A673 (cell line): ENCODE data around the gene TRAM2. TPM values are rescaled to one million over a fixed set of nuclear protein-coding genes. Genes with fewer than 3 reads are reported as not detected.

Experiments
- BruUV-seq: library from RNA; stranded (reverse); fragments of 400-500 nt; replicated peaks from 2 replicates; lab custom pipeline; 2021; lab: Mats Ljungman, UMichigan
- CTCF ChIA-PET: fragments of 300-600 bp; sonication (Branson Sonifier 250); formaldehyde crosslinking; loops from one replicate; lab custom pipeline; 2022; ENCODE audit warnings: antibody characterized with exemption; lab: Charles Lee
- POLR2A ChIA-PET: fragments of 300-600 bp; sonication (Branson Sonifier 250); formaldehyde crosslinking; loops from one replicate; lab custom pipeline; 2022; ENCODE audit warnings: antibody characterized with exemption; ENCODE audit not compliant: low non-redundant PET; lab: Charles Lee
- DNase-seq: peaks from one replicate; pipeline ENCODE4 v3.0.0-alpha.2; 2015; ENCODE audit warnings: low spot score
- H3K27ac ChIP-seq: fragments of 200-600 bp; sonication (generic); 2 replicates; pipeline ENCODE4 v1.5.1; 2016; ENCODE audit warnings: mixed run types, low read depth, mild to moderate bottlenecking, mixed read lengths, antibody characterized with exemption, low read length; ENCODE audit not compliant: poor library complexity, severe bottlenecking
- H3K27me3 ChIP-seq: fragments of 200-600 bp; sonication (generic); replicated peaks from 2 replicates; pipeline ENCODE4 v1.6.1; 2017; ENCODE audit warnings: mixed run types, low read depth, mild to moderate bottlenecking, mixed read lengths, antibody characterized with exemption, low read length; ENCODE audit not compliant: insufficient read depth, poor library complexity
- H3K36me3 ChIP-seq: fragments of 200-600 bp; sonication (generic); 2 replicates; pipeline ENCODE4 v1.6.1; 2016; ENCODE audit warnings: mixed run types, mild to moderate bottlenecking, mixed read lengths, antibody characterized with exemption, low read length; ENCODE audit not compliant: insufficient read depth, poor library complexity, severe bottlenecking
- H3K4me1 ChIP-seq: fragments of 200-600 bp; sonication (generic); 2 replicates; pipeline ENCODE4 v1.6.1; 2017; ENCODE audit warnings: mixed run types, mild to moderate bottlenecking, mixed read lengths, antibody characterized with exemption, low read length; ENCODE audit not compliant: insufficient read depth, poor library complexity, severe bottlenecking
- H3K4me3 ChIP-seq: fragments of 200-600 bp; sonication (generic); 2 replicates; pipeline ENCODE4 v1.5.1; 2016; ENCODE audit warnings: low read depth, mixed run types, mild to moderate bottlenecking, mixed read lengths, low read length; ENCODE audit not compliant: poor library complexity, severe bottlenecking
- H3K9me3 ChIP-seq: fragments of 200-600 bp; sonication (generic); 2 replicates; pipeline ENCODE4 v1.6.1; 2016; ENCODE audit warnings: mixed run types, low read depth, mild to moderate bottlenecking, mixed read lengths, antibody characterized with exemption, low read length; ENCODE audit not compliant: poor library complexity, severe bottlenecking
- CTCF ChIP-seq: fragments of 300-800, 200-600 bp; sonication (generic); conservative IDR thresholded peaks from 2 replicates; pipeline ENCODE4 v1.5.1; 2017; ENCODE audit warnings: low read depth, mild to moderate bottlenecking, antibody characterized with exemption, low read length, moderate library complexity, mixed read lengths
- EZH2 ChIP-seq: fragments of 200-600 bp; sonication (generic); IDR thresholded peaks from 2 replicates; pipeline ENCODE4 v1.6.1; 2017; ENCODE audit warnings: borderline replicate concordance, low read depth, mild to moderate bottlenecking, mixed read lengths, antibody characterized with exemption, low read length; ENCODE audit not compliant: poor library complexity, severe bottlenecking
- intact Hi-C: fragments of 100-400 bp; cut with micrococcal nuclease; formaldehyde crosslinking; loops from one replicate; pipeline ENCODE4 v1.10.0; 2022; ENCODE audit not compliant: unreplicated experiment
- total RNA-seq: library from RNA; stranded (reverse); gene quantifications from 2 replicates; pipeline ENCODE4 v1.2.3, GENCODE V29; 2021

The TRAM2 gene
- total RNA-seq, 1 experiment from 2014 or later: 21.9 TPM

GRCh38 chr6:52504782-52505136 lies 72.1 kb downstream of the TRAM2 start:
- no peak for DNase-seq
- H3K4me1 ChIP-seq: peaks cover under 1% of the 10 kb centered on the region
- H3K27ac ChIP-seq: no peak overlapping the region
- ChIA-PET CTCF (no interaction called here), POLR2A (no interaction called here)
- no peaks in the 10 kb centered on the region for H3K27me3 ChIP-seq
- BruUV-seq: no TSS peak
- TF ChIP-seq EZH2 (no peak), CTCF (no peak)
- H3K9me3 ChIP-seq: no peaks in the 10 kb centered on the region
- intact Hi-C loops: no loop called here
- no peaks in the 10 kb centered on the region for H3K36me3 ChIP-seq
- H3K4me3 ChIP-seq: no peak overlapping the region

GRCh38 chr6:52503851-52504781 lies 72.7 kb downstream of the TRAM2 start:
- ChIA-PET CTCF (no interaction called here), POLR2A (no interaction called here)
- no peak for DNase-seq
- no peak overlapping the region for H3K4me3 ChIP-seq
- H3K36me3 ChIP-seq: no peaks in the 10 kb centered on the region
- no peaks in the 10 kb centered on the region for H3K9me3 ChIP-seq
- no peaks in the 10 kb centered on the region for H3K4me1 ChIP-seq
- no TSS peak for BruUV-seq
- intact Hi-C loops: no loop called here
- no peaks in the 10 kb centered on the region for H3K27me3 ChIP-seq
- no peak overlapping the region for H3K27ac ChIP-seq
- TF ChIP-seq EZH2 (no peak), CTCF (no peak)

- DNase-seq: no peak
- POLR2A ChIA-PET: no interaction called here
- CTCF ChIA-PET: no interaction called here
- no peaks in the 10 kb centered on the region for H3K9me3 ChIP-seq
- no peak overlapping the region for H3K4me3 ChIP-seq
- no TSS peak for BruUV-seq
- no peaks in the 10 kb centered on the region for H3K27me3 ChIP-seq
- intact Hi-C loops: no loop called here
- H3K27ac ChIP-seq: no peak overlapping the region
- TF ChIP-seq CTCF (no peak), EZH2 (no peak)
- H3K36me3 ChIP-seq: no peaks in the 10 kb centered on the region
- H3K4me1 ChIP-seq: no peaks in the 10 kb centered on the region
These were observed 73.5 kb downstream of the TRAM2 start for GRCh38 chr6:52503323-52503747.
